Ovary (tissue), 3 donors: Measurements from ENCODE around the gene INPP1.

Experiments used
- EP300 ChIP-seq: sonication (generic); formaldehyde crosslinking; IDR thresholded peaks from one replicate; pipeline ENCODE4 v1.6.1; 2017; ENCODE audit warnings: antibody characterized with exemption
- POLR2A ChIP-seq: fragments of 450-650 bp; IDR thresholded peaks from one replicate; pipeline ENCODE4 v1.6.1; 2017; ENCODE audit warnings: antibody characterized with exemption, mild to moderate bottlenecking, moderate library complexity
- TF ChIP-seq, protein P1 (sequence below), 3 donors: fragments of 450-650 bp in 2 of 3; fragments of 200-600 bp in 1 of 3; IDR thresholded peaks; one replicate each; pipeline versions ENCODE4 v1.5.1 to v1.8.0; 2016 to 2022; ENCODE audit warnings: antibody characterized with exemption in 3 of 3, mild to moderate bottlenecking in 1 of 3
- donor health status: DM: no; HTN: no; CAD: no.

DNA sequence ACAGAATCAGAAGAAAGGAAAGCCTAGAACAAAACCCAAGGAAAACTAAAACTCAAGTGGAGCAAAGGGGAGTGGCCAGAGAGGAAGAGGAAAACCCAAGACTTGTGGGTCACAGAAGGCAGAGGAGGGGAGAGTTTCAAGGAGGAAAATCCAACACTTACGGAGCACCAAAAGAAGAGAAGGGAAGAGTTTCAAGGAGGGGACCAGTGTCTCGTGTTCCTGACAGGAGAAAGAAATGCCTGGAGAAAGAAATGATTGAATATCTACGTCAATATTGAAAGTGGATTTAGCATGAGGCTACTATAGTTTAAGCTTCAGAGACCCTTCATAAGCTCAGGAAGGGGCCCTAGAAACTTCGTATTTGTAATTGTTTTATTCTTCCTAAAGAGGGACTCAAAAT lies 63.4 kb downstream of the INPP1 start:
- TF ChIP-seq, protein P1, sequence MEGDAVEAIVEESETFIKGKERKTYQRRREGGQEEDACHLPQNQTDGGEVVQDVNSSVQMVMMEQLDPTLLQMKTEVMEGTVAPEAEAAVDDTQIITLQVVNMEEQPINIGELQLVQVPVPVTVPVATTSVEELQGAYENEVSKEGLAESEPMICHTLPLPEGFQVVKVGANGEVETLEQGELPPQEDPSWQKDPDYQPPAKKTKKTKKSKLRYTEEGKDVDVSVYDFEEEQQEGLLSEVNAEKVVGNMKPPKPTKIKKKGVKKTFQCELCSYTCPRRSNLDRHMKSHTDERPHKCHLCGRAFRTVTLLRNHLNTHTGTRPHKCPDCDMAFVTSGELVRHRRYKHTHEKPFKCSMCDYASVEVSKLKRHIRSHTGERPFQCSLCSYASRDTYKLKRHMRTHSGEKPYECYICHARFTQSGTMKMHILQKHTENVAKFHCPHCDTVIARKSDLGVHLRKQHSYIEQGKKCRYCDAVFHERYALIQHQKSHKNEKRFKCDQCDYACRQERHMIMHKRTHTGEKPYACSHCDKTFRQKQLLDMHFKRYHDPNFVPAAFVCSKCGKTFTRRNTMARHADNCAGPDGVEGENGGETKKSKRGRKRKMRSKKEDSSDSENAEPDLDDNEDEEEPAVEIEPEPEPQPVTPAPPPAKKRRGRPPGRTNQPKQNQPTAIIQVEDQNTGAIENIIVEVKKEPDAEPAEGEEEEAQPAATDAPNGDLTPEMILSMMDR (IDR thresholded peaks at IDR 0.05), result no peak
- TF ChIP-seq POLR2A (no peak), EP300 (no peak)
